Common myeloid progenitor, CD34-positive (primary cell): Measurements from ENCODE around the gene TMEM126B.
A peak's percentile ranks its signal among the peaks of the same experiment; 100 is the strongest.

ENCODE experiments used
- CTCF ChIA-PET: fragments of 350-600 bp; sonication (Branson Sonifier 250); formaldehyde crosslinking; loops from one replicate; lab custom pipeline; 2021; ENCODE audit warnings: antibody characterized with exemption; lab: Charles Lee
- POLR2A ChIA-PET: fragments of 350-600 bp; sonication (Branson Sonifier 250); formaldehyde crosslinking; loops from one replicate; lab custom pipeline; 2021; ENCODE audit warnings: antibody characterized with exemption; lab: Charles Lee
- DNase-seq, 3 donors: peaks; one replicate each; pipeline versions ENCODE4 v3.0.0 to v3.0.0-alpha.2; 2013
- H3K27ac ChIP-seq, 2 experiments: 1 replicate in 1 of 2; 2 replicates in 1 of 2; pipeline ENCODE4 v1.7.0; 2013; ENCODE audit warnings: inconsistent platforms in 2 of 2, low read length in 2 of 2, mild to moderate bottlenecking in 2 of 2, low read depth in 1 of 2, moderate library complexity in 1 of 2; ENCODE audit not compliant: severe bottlenecking in 2 of 2, insufficient read depth in 1 of 2, poor library complexity in 1 of 2
- H3K27me3 ChIP-seq, 5 experiments: replicated peaks in 2 of 5; 1 replicate in 3 of 5; 2 replicates in 2 of 5; pipeline versions ENCODE4 v1.6.1 to v1.7.0; 2013; ENCODE audit warnings: low read length in 4 of 5, mild to moderate bottlenecking in 2 of 5, moderate library complexity in 2 of 5, inconsistent platforms in 1 of 5; ENCODE audit not compliant: insufficient read depth in 5 of 5, control insufficient read depth in 4 of 5
- H3K36me3 ChIP-seq, 4 experiments: 1 replicate in 2 of 4; 2 replicates in 2 of 4; pipeline versions ENCODE4 v1.6.1 to v1.7.0; 2013; ENCODE audit warnings: low read length in 3 of 4, control low read depth in 1 of 4, mild to moderate bottlenecking in 1 of 4; ENCODE audit not compliant: control insufficient read depth in 4 of 4, insufficient read depth in 4 of 4
- H3K4me1 ChIP-seq, 4 experiments: 1 replicate in 3 of 4; 2 replicates in 1 of 4; pipeline versions ENCODE4 v1.6.1 to v1.7.1; 2013; ENCODE audit warnings: low read length in 3 of 4, mild to moderate bottlenecking in 3 of 4, control low read depth in 1 of 4, inconsistent platforms in 1 of 4, moderate library complexity in 1 of 4; ENCODE audit not compliant: control insufficient read depth in 4 of 4, insufficient read depth in 4 of 4; ENCODE audit errors: control extremely low read depth in 1 of 4
- H3K4me3 ChIP-seq, 7 experiments: 1 replicate in 4 of 7; 2 replicates in 3 of 7; pipeline versions ENCODE4 v1.5.1 to v1.7.0; 2013; ENCODE audit warnings: mild to moderate bottlenecking in 7 of 7, low read length in 6 of 7, moderate library complexity in 6 of 7, inconsistent platforms in 2 of 7, low read depth in 2 of 7, control low read depth in 1 of 7; ENCODE audit not compliant: insufficient read depth in 4 of 7, control insufficient read depth in 1 of 7; ENCODE audit errors: extremely low read depth in 1 of 7
- H3K9me3 ChIP-seq, 5 experiments: 1 replicate in 4 of 5; 2 replicates in 1 of 5; pipeline versions ENCODE4 v1.6.1 to v1.7.1; 2013; ENCODE audit warnings: low read length in 4 of 5, mild to moderate bottlenecking in 2 of 5, inconsistent platforms in 1 of 5, low read depth in 1 of 5, moderate library complexity in 1 of 5; ENCODE audit not compliant: control insufficient read depth in 4 of 5, insufficient read depth in 2 of 5; ENCODE audit errors: control extremely low read depth in 1 of 5
- WGBS: methylation state at CpG from one replicate; pipeline ENCODE4 v1.1.5; 2013; ENCODE audit not compliant: insufficient coverage; 5-methylcytosine and 5-hydroxymethylcytosine counted together

Gene TMEM126B

GRCh38 chr11:85656777-85657176 lies 28.4 kb downstream of the TMEM126B start:
- Histone ChIP-seq H3K27ac (no peak overlapping the region), H3K9me3 (no peaks in the 10 kb centered on the region), H3K36me3 (peaks cover 11 to 60% (median 29%) of the 10 kb centered on the region in 4 experiments), H3K4me1 (peaks cover 3 to 26% (median 11%) of the 10 kb centered on the region in 4 experiments), H3K4me3 (no peak overlapping the region), H3K27me3 (no peaks in the 10 kb centered on the region)
- POLR2A ChIA-PET, result no interaction called here
- no peak for DNase-seq
- no CpG with 5 or more reads among the region's 1 CpG for WGBS
- CTCF ChIA-PET, result interaction anchor here (1.0 kb wide), 1 partner anchor 65 kb away, joined by 3 read pairs; no protein-coding TSS in a partner anchor

DNA sequence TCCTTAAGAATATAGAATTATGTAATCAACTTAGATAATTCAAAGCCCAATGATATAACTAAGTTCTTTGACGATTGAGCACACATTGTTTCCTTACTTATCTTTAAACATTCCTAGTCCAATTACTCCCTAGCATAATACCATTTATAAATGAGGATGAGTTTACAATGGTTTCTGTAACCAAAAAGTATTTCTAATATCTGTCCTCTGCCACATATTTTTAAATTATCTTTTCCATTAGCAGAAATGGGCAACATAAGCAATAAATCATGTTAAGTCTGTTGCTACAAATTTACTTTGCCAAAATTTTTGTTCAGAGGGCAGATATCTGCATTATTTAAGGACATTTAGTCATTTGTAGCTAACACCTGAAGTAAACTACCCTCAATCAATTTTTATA lies 29.8 kb downstream of the TMEM126B start:
- Histone ChIP-seq H3K4me1 (peaks cover 6 to 34% (median 19%) of the 10 kb centered on the region in 4 experiments), H3K27ac (no peak overlapping the region), H3K9me3 (no peaks in the 10 kb centered on the region), H3K27me3 (no peaks in the 10 kb centered on the region), H3K4me3 (no peak overlapping the region), H3K36me3 (peaks cover 11 to 63% (median 29%) of the 10 kb centered on the region in 4 experiments)
- WGBS, result no CpG with 5 or more reads among the region's 1 CpG
- CTCF ChIA-PET, result interaction anchor here (1.1 kb wide), 1 partner anchor 10 kb away, joined by 3 read pairs; no protein-coding TSS in a partner anchor
- no peak for DNase-seq
- POLR2A ChIA-PET, result no interaction called here

- DNase-seq, result no peak
- Histone ChIP-seq H3K4me1 (peaks cover 10 to 33% (median 25%) of the 10 kb centered on the region in 4 experiments), H3K9me3 (no peaks in the 10 kb centered on the region), H3K4me3 (peak overlapping the region in 5 of 7 experiments; percentile 22 to 99 (median 92)), H3K27me3 (no peaks in the 10 kb centered on the region), H3K36me3 (peaks cover 3 to 37% (median 19%) of the 10 kb centered on the region in 4 experiments), H3K27ac (peak overlapping the region in 1 of 2 experiments; percentile 19)
- ChIA-PET CTCF (no interaction called here), POLR2A (no interaction called here)
- WGBS, result no CpG with 5 or more reads among the region's 4 CpGs
Observed at GRCh38 chr11:85661972-85662664, 33.7 kb downstream of the TMEM126B start.

- DNase-seq, result peak in 2 of 3 donors; percentile 26 to 33
- Histone ChIP-seq H3K27ac (peak overlapping the region; percentile 93 to 98), H3K27me3 (no peaks in the 10 kb centered on the region), H3K4me3 (peak overlapping the region in 6 of 7 experiments; percentile 88 to 99 (median 96)), H3K9me3 (no peaks in the 10 kb centered on the region), H3K36me3 (peaks cover 2 to 27% (median 12%) of the 10 kb centered on the region in 4 experiments), H3K4me1 (peaks cover 10 to 33% (median 25%) of the 10 kb centered on the region in 4 experiments)
- 17% methylated on average over 7 of the region's 10 CpGs for WGBS
- CTCF ChIA-PET, result interaction anchor here (1.0 to 1.7 kb wide), 6 partner anchors 9 to 36 kb away, joined by 3 to 10 read pairs (median 6); partner anchors contain the start of genes DLG2 and TMEM126A
- POLR2A ChIA-PET, result no interaction called here
Observed at GRCh38 chr11:85663080-85663752, 34.8 kb downstream of the TMEM126B start.

GRCh38 chr11:85663753-85664614 lies 35.6 kb downstream of the TMEM126B start:
- peak; percentile 88 to 93 (median 92) for DNase-seq
- Histone ChIP-seq H3K4me1 (peaks cover 10 to 33% (median 25%) of the 10 kb centered on the region in 4 experiments), H3K27ac (peak overlapping the region; percentile 93 to 98), H3K27me3 (no peaks in the 10 kb centered on the region), H3K9me3 (no peaks in the 10 kb centered on the region), H3K4me3 (peak overlapping the region; percentile 85 to 99 (median 95)), H3K36me3 (peaks cover 2 to 21% (median 9%) of the 10 kb centered on the region in 4 experiments)
- ChIA-PET POLR2A (interaction anchor here (0.5 to 0.7 kb wide), 2 partner anchors 28 to 34 kb away, joined by 3 to 5 read pairs; no protein-coding TSS in a partner anchor), CTCF (interaction anchor here (1.0 to 1.7 kb wide), 6 partner anchors 10 to 37 kb away, joined by 3 to 10 read pairs (median 6); partner anchors contain the start of genes DLG2 and TMEM126A)
- under 1% methylated on average over 71 of the region's 73 CpGs for WGBS
